Measurements from ENCODE around the gene KRTAP2-4. TPM values are rescaled to one million over a fixed set of nuclear protein-coding genes. Genes with fewer than 3 reads are reported as not detected.
"Not testable (repeated sequence)": the region's sequence is repeated elsewhere in the genome, so short reads cannot be mapped to it uniquely, and the experiment has no call there.

KRTAP2-4 gene
- total RNA-seq, 4 donors from 2014 or later = not detected

DNA sequence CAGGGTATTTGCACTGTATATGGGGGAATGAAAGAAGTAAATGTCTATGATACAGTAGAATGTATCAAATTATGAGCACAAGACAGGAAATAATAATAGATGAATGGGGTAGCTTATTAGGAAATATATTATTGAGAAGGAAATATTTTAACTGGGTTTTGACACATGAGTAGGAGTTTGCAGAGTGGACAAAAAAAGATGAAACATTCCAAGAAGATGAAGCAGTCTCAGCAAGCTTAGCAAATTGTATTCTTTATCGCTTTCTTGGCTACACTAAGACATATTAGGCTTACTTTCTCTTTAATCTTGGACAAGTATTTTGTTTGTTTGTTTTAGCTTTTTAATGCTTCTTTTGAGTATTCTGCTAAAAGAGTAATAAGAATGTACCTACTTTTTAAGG lies 38.2 kb upstream of the KRTAP2-4 start:
- H3K27me3 ChIP-seq = no peaks in the 10 kb centered on the region
- H3K27ac ChIP-seq = no peak overlapping the region
- no peak overlapping the region for H3K4me3 ChIP-seq
- no peak for TF ChIP-seq POLR2A (IDR thresholded peaks at IDR 0.05)
- TF ChIP-seq, protein P1, sequence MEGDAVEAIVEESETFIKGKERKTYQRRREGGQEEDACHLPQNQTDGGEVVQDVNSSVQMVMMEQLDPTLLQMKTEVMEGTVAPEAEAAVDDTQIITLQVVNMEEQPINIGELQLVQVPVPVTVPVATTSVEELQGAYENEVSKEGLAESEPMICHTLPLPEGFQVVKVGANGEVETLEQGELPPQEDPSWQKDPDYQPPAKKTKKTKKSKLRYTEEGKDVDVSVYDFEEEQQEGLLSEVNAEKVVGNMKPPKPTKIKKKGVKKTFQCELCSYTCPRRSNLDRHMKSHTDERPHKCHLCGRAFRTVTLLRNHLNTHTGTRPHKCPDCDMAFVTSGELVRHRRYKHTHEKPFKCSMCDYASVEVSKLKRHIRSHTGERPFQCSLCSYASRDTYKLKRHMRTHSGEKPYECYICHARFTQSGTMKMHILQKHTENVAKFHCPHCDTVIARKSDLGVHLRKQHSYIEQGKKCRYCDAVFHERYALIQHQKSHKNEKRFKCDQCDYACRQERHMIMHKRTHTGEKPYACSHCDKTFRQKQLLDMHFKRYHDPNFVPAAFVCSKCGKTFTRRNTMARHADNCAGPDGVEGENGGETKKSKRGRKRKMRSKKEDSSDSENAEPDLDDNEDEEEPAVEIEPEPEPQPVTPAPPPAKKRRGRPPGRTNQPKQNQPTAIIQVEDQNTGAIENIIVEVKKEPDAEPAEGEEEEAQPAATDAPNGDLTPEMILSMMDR (IDR thresholded peaks at IDR 0.05) = no peak
- no peaks in the 10 kb centered on the region for H3K36me3 ChIP-seq
- no peaks in the 10 kb centered on the region for H3K4me1 ChIP-seq
- DNase-seq = no peak
- H3K9me3 ChIP-seq = no peaks in the 10 kb centered on the region

DNA sequence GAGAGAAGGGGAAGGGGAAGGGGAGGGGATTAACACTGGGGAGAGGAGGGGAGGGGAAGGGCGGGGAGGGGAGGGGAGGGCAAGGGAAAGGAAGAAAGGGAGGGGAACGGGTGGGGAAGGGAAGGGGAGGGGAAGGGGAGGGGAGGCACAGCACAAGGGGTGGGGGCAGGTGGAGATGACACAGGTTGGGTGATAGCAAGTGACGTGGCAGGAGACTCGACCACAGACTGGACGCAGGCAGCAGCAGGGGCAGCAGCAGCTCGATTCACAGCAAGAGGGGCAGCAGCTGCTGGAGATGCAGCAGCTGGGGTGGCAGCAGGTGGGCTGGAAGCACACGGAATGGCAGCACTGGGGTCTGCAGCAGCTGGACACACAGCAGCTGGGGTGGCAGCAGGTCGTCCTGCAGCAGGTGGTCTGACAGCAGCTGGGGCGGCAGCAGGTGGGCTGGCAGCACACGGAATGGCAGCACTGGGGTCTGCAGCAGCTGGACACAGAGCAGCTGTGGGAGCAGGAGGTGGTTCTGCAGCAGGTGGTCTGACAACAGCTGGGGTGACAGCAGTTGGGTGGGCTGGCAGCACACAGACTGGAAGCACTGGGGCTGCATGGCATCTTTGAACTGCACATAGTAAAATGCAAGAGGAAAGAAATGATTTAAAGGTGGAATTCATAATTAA lies 36.0 kb upstream of the KRTAP2-4 start, which contains the start of gene KRTAP4-16:
KRTAP4-16 (minus strand) TSS at position 624 of the 674 bp plus-strand sequence; CDS start at position 624, 0 bp downstream.
- Histone ChIP-seq H3K27me3 (no peaks in the 10 kb centered on the region), H3K4me3 (no peak within 1 kb of the TSS), H3K9me3 (no peaks in the 10 kb centered on the region), H3K4me1 (no peaks in the 10 kb centered on the region), H3K36me3 (no peaks in the 10 kb centered on the region), H3K27ac (no peak within 1 kb of the TSS)
- no peak for DNase-seq
- no peak for TF ChIP-seq POLR2A (IDR thresholded peaks at IDR 0.05)
- TF ChIP-seq, protein P1 (IDR thresholded peaks at IDR 0.05) = no peak

DNA sequence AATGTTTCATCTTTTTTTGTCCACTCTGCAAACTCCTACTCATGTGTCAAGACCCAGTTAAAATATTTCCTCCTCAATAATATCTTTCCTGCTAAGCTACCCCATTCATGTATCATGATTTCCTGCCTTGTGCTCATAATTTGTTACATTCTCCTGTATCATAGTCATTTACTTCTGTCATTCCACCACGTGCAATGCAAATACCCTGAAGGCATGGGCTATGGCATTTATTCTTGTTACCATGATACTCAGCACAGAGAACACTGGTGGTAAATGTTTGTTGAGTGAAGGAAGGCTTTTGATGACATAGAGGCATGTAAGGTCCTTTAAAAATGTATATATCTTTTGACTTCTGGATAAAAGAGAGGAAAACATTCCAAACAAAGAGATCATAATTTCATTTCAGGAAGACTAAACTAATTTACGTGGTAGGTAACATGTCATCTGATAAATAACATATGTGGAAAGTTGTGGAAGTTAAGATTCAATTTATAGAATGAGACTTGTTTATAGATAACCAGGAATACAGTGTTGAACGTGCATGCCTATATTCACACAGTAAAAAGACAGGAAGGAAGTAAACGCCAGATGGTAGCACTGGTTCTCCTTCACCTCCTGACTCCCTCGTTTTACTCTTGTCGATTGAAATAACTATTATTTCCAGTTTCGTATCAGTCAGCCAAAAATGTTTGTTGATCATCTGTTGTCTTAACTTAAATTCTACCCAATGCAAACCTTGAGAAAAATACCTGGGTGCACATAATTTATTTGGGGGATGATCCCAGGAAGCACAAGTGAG lies 34.2 kb upstream of the KRTAP2-4 start:
- H3K27me3 ChIP-seq, H3K4me3 ChIP-seq, H3K27ac ChIP-seq, DNase-seq, H3K9me3 ChIP-seq, H3K36me3 ChIP-seq, H3K4me1 ChIP-seq: not testable (repeated sequence)

DNA sequence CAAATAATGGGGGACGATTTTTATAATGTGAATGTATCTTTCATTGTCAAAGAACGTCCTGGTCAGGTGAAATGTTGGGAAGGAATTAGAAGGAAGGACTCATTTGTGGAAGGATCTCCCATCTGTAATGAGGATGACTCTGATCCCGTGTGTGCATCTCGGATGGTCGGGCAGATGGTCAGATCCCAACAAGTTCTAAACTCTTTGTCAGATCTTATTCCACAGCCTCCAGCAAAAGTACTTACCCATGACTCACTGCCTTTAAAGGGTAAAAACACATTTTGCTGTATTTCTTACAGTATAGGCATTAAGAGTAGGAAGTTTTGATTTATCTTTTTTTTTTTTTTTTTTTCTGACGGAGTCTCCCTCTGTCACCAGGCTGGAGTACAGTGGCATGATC lies 32.8 kb upstream of the KRTAP2-4 start:
- Histone ChIP-seq H3K9me3 (no peaks in the 10 kb centered on the region), H3K36me3 (no peaks in the 10 kb centered on the region), H3K27me3 (no peaks in the 10 kb centered on the region), H3K27ac (no peak overlapping the region), H3K4me3 (no peak overlapping the region), H3K4me1 (no peaks in the 10 kb centered on the region)
- DNase-seq = no peak
- no peak for TF ChIP-seq POLR2A (IDR thresholded peaks at IDR 0.05)
- TF ChIP-seq, protein P1 (IDR thresholded peaks at IDR 0.05) = no peak

DNA sequence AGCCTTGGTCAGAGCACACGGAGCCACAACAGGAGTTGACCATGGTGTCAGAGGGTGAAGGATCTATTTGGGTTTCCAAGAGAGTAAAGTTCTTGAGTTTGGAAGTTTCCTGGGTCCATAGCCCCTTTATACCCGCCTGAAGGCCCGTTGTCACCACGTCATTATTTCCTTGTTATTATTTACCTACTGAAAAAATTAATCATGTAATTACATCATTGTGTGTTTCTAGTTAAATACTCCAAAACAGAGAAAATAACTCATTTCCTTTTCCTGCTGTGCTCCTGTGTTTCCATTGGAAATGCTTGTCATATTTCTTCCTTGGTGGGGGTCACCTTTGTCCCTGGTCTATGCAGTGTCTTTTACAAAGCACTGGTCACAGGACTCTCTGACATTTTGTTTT lies 32.4 kb upstream of the KRTAP2-4 start, which contains the start of gene KRTAP4-8:
KRTAP4-8 (minus strand) TSS at position 101 of the 400 bp plus-strand sequence; CDS start at position 43, 58 bp downstream.
- TF ChIP-seq, protein P1 (IDR thresholded peaks at IDR 0.05) = no peak
- Histone ChIP-seq H3K9me3 (no peaks in the 10 kb centered on the region), H3K36me3 (no peaks in the 10 kb centered on the region), H3K27me3 (no peaks in the 10 kb centered on the region), H3K27ac (no peak within 1 kb of the TSS), H3K4me1 (no peaks in the 10 kb centered on the region), H3K4me3 (no peak within 1 kb of the TSS)
- DNase-seq = no peak

DNA sequence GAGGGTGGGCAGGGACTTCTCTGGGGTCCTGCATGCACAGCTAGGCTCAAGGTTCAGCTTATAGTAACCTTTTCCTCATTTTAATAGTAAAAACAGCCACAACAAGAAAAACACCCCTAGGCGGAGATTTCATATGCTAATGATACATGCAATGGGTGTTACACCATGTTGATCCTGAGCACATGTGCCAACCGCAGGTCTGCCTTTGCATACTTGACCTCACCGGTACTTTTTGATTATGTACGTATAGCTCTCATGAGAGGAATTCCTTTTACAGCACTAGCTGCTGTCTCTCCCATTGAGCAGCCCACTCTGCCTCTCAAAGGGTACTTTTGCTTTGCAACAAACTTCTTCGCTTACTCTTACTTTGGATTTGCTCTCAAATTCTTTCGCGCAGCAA lies 30.4 kb upstream of the KRTAP2-4 start:
- no peak for DNase-seq
- H3K4me3 ChIP-seq = no peak overlapping the region
- no peak overlapping the region for H3K27ac ChIP-seq
- H3K9me3 ChIP-seq = no peaks in the 10 kb centered on the region
- no peaks in the 10 kb centered on the region for H3K4me1 ChIP-seq
- no peaks in the 10 kb centered on the region for H3K36me3 ChIP-seq
- TF ChIP-seq POLR2A (IDR thresholded peaks at IDR 0.05) = no peak
- TF ChIP-seq, protein P1 (IDR thresholded peaks at IDR 0.05) = no peak
- no peaks in the 10 kb centered on the region for H3K27me3 ChIP-seq

DNA sequence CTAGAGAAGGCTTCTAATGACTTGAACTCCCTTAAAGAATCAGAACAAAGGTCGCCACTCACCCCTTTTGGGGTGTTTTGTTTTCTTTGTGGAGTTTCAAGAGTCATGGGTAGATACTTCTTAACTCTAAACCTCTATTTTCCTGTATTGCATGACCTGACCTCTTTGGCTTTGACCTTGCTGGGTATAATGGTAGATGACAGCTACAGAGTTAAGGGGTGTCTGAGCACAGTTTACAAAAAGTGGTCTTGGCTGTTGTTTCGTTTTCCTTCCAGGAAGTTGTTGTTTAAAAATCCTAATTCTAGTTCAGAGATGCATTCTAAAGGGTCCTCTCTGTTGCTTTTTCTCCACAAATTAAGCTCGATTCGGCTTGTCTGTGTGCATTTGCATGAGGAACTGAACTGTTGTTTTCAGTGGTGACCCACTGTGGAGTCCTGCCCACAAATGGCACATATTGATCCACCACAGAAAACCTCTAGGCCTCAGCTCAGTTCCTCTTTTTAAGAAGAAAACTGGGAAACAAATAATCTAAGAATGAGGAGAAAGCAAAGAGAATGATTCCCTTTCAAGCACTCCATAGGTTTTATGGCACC lies 23.2 kb upstream of the KRTAP2-4 start:
- H3K4me1 ChIP-seq, H3K9me3 ChIP-seq, H3K27me3 ChIP-seq, H3K36me3 ChIP-seq, DNase-seq, H3K27ac ChIP-seq, H3K4me3 ChIP-seq: not testable (repeated sequence)

DNA sequence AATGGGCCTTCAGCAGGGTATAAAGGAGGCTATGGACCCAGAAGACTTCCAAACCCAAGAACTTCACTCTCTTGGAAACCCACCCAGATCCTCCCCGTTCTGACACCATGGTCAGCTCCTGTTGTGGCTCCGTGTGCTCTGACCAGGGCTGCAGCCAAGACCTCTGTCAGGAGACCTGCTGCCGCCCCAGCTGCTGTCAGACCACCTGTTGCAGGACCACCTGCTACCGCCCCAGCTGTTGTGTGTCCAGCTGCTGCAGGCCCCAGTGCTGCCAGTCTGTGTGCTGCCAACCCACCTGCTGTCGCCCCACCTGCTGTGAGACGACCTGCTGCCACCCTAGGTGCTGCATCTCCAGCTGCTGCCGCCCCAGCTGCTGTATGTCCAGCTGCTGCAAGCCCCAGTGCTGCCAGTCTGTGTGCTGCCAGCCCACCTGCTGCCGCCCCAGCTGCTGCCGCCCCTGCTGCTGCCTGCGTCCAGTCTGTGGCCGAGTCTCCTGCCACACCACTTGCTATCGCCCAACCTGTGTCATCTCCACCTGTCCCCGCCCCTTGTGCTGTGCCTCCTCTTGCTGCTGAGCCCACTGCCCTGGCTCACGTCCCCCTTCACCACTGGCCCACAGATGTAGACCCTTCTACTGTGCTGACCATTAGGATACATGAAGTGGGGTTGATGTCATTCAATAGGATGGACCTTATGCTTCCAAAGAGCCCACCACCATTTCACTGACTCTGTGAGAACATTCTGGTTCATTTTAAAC lies 18.6 kb upstream of the KRTAP2-4 start, which contains the start of gene KRTAP4-7:
KRTAP4-7 (plus strand) TSS at position 51 of the 757 bp plus-strand sequence; CDS start at position 108, 57 bp downstream.
- H3K36me3 ChIP-seq, H3K27ac ChIP-seq, H3K4me1 ChIP-seq, H3K4me3 ChIP-seq, H3K27me3 ChIP-seq, DNase-seq, H3K9me3 ChIP-seq: not testable (repeated sequence)
